HL-60 (cell line): ENCODE measurements around the gene CBLC.

Experiments
- DNase-seq, 2 experiments: peaks; one replicate each; pipeline ENCODE4 v3.0.0-alpha.2; 2010 to 2020; ENCODE audit warnings: low read depth in 1 of 2, low spot score in 1 of 2
- H3K27ac ChIP-seq: fragments of 250-450 bp; sonication (Bioruptor Pico); replicated peaks from 2 replicates; pipeline ENCODE4 v1.5.1; 2020; ENCODE audit warnings: mild to moderate bottlenecking, moderate library complexity
- H3K27me3 ChIP-seq: fragments of 250-450 bp; sonication (Bioruptor Pico); 2 replicates; pipeline ENCODE4 v1.5.1; 2021; ENCODE audit warnings: mild to moderate bottlenecking, moderate library complexity; ENCODE audit not compliant: insufficient read depth, poor library complexity, severe bottlenecking
- H3K4me3 ChIP-seq: replicated peaks from 2 replicates; pipeline ENCODE4 v1.5.1; 2011; ENCODE audit warnings: mild to moderate bottlenecking, control low read depth, low read length; ENCODE audit not compliant: insufficient read depth
- CTCF ChIP-seq: IDR thresholded peaks from one replicate; pipeline ENCODE4 v1.5.1; 2011; ENCODE audit warnings: low read length, control low read depth, inconsistent platforms; ENCODE audit not compliant: insufficient read depth
- GABPA ChIP-seq: IDR thresholded peaks from 2 replicates; pipeline ENCODE4 v1.6.1; 2012; ENCODE audit warnings: low read depth
- POLR2AphosphoS5 ChIP-seq: IDR thresholded peaks from 2 replicates; pipeline ENCODE4 v1.6.1; 2012; ENCODE audit warnings: low read depth
- REST ChIP-seq: IDR thresholded peaks from 2 replicates; pipeline ENCODE4 v1.6.1; 2012; ENCODE audit warnings: low read depth; ENCODE audit not compliant: insufficient replicate concordance
- SPI1 ChIP-seq: IDR thresholded peaks from 2 replicates; pipeline ENCODE4 v1.6.1; 2012; ENCODE audit warnings: low read depth, mild to moderate bottlenecking, borderline replicate concordance

Gene CBLC

GRCh38 chr19:44807162-44807561 lies 29.5 kb downstream of the CBLC start:
- Histone ChIP-seq H3K27ac (no peak overlapping the region), H3K4me3 (no peak overlapping the region), H3K27me3 (peaks cover 21% of the 10 kb centered on the region)
- DNase-seq = no peak
- TF ChIP-seq CTCF (no peak), GABPA (no peak), POLR2AphosphoS5 (no peak), REST (no peak), SPI1 (no peak)

GRCh38 chr19:44807652-44808462 lies 30.2 kb downstream of the CBLC start:
- DNase-seq = no peak
- Histone ChIP-seq H3K27me3 (peaks cover 21% of the 10 kb centered on the region), H3K4me3 (no peak overlapping the region), H3K27ac (no peak overlapping the region)
- TF ChIP-seq CTCF (no peak), POLR2AphosphoS5 (no peak), SPI1 (no peak), REST (no peak), GABPA (no peak)

- TF ChIP-seq SPI1 (no peak), POLR2AphosphoS5 (no peak), CTCF (no peak), REST (no peak), GABPA (no peak)
- no peak for DNase-seq
- Histone ChIP-seq H3K27me3 (peaks cover 21% of the 10 kb centered on the region), H3K27ac (no peak within 1 kb of the TSS), H3K4me3 (no peak within 1 kb of the TSS)
These were observed 31.0 kb downstream of the CBLC start, which contains the start of gene BCAM for GRCh38 chr19:44808463-44809371. TSS of gene BCAM (plus strand) at chr19:44809103. CDS start at chr19:44809125, 22 bp downstream.
